ENCODE measurements around the gene ASCC1. TPM values are rescaled to one million over a fixed set of nuclear protein-coding genes. Genes with fewer than 3 reads are reported as not detected.
"Not testable (repeated sequence)": the region's sequence is repeated elsewhere in the genome, so short reads cannot be mapped to it uniquely, and the experiment has no call there.

The ASCC1 gene
- polyA plus RNA-seq, 1 donor (not counting 4 experiments of a cell fraction or from before 2014, with no cell fraction given): 32.9 TPM

DNA sequence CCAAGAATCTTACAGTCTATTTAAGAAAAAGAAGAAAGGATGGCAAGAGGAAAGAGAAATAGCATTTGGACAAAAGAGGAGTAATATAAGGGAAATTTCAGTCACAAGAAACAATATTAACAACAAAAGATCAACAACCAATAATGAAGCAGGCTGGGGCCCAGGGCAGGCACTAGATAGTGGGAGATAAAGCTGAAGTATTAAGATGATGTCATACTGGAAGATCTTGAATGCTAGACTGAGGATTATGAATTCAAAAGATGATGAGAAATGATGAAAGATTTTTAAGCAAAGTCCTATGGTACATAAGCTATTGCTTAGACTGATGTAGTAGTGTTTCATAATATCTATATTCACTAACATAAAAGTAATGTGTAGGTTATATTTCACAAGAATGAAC lies 75.9 kb downstream of the ASCC1 start:
- H3K4me3 ChIP-seq (ENCODE audit: control insufficient read depth in 2 of 3, extremely low read depth in 1 of 3, insufficient read depth in 2 of 3, low read depth in 1 of 3, low read length in 3 of 3): no peak overlapping the region
- H3K36me3 ChIP-seq (ENCODE audit: control insufficient read depth in 2 of 2, extremely low read depth in 1 of 2, insufficient read depth in 2 of 2, low read length in 2 of 2): no peaks in the 10 kb centered on the region
- no peaks in the 10 kb centered on the region for H3K27me3 ChIP-seq (ENCODE audit: control insufficient read depth, extremely low read depth, insufficient read depth, low read length)
- no peaks in the 10 kb centered on the region for H3K9me3 ChIP-seq (ENCODE audit: control insufficient read depth, low read depth, low read length)
- H3K9ac ChIP-seq (ENCODE audit: control insufficient read depth, extremely low read depth, insufficient read depth, low read length): no peak overlapping the region
- no peaks in the 10 kb centered on the region for H3K4me1 ChIP-seq (ENCODE audit: control insufficient read depth, extremely low read depth, insufficient read depth, low read length)
- H3K9me1 ChIP-seq (ENCODE audit: control insufficient read depth, extremely low read depth, insufficient read depth, low read length): no peaks in the 10 kb centered on the region
- H2AFZ ChIP-seq (ENCODE audit: control insufficient read depth, low read length): no peak overlapping the region
- H4K20me1 ChIP-seq (ENCODE audit: control insufficient read depth, extremely low read depth, insufficient read depth, low read length): no peaks in the 10 kb centered on the region
- no peak overlapping the region for H3K27ac ChIP-seq (ENCODE audit: control insufficient read depth, insufficient read depth, low read length)
- dilution Hi-C loops (cut with MboI; ENCODE audit: extremely low pct_ligation_motif_present, low sequenced_read_pairs): no loop called here
- FAIRE-seq (no peak), DNase-seq (ENCODE audit: low read depth, low spot score) (no peak)
- no peaks in the 10 kb centered on the region for H3K79me2 ChIP-seq (ENCODE audit: control insufficient read depth, insufficient read depth, low read length)
- TF ChIP-seq, protein P1, sequence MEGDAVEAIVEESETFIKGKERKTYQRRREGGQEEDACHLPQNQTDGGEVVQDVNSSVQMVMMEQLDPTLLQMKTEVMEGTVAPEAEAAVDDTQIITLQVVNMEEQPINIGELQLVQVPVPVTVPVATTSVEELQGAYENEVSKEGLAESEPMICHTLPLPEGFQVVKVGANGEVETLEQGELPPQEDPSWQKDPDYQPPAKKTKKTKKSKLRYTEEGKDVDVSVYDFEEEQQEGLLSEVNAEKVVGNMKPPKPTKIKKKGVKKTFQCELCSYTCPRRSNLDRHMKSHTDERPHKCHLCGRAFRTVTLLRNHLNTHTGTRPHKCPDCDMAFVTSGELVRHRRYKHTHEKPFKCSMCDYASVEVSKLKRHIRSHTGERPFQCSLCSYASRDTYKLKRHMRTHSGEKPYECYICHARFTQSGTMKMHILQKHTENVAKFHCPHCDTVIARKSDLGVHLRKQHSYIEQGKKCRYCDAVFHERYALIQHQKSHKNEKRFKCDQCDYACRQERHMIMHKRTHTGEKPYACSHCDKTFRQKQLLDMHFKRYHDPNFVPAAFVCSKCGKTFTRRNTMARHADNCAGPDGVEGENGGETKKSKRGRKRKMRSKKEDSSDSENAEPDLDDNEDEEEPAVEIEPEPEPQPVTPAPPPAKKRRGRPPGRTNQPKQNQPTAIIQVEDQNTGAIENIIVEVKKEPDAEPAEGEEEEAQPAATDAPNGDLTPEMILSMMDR (optimal IDR thresholded peaks at IDR 0.05 in 1 of 3, IDR thresholded peaks at IDR 0.05 in 1 of 3, conservative IDR thresholded peaks at IDR 0.05 in 1 of 3; ENCODE audit: extremely low read depth in 1 of 3, insufficient read depth in 2 of 3, low read length in 3 of 3): no peak
- TF ChIP-seq EZH2 (IDR thresholded peaks at IDR 0.05; ENCODE audit: low read length): no peak
- no peak overlapping the region for H3K4me2 ChIP-seq (ENCODE audit: control insufficient read depth, extremely low read depth, insufficient read depth, low read depth, low read length)

DNA sequence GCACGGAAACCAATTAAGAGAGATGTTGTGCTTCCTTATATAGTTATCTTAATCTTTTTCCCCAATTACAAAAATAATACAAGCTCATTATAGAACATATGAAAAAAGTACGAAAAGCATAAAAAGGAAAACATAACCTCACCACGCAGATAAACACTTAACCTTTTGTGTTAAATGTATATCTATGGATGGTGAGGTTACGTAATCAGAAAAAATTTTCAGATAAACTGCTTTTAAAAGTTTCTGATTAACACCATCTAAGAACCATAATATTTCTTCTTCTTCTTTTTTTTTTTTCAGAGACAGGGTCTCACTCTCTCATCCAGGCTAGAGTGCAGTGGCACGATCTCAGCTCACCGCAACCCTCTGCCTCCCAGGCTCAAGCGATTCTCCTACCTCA lies 78.5 kb downstream of the ASCC1 start:
- dilution Hi-C loops (cut with MboI; ENCODE audit: extremely low pct_ligation_motif_present, low sequenced_read_pairs): no loop called here
- H3K79me2 ChIP-seq (ENCODE audit: control insufficient read depth, insufficient read depth, low read length): no peaks in the 10 kb centered on the region
- H4K20me1 ChIP-seq (ENCODE audit: control insufficient read depth, extremely low read depth, insufficient read depth, low read length): no peaks in the 10 kb centered on the region
- no peak overlapping the region for H3K4me2 ChIP-seq (ENCODE audit: control insufficient read depth, extremely low read depth, insufficient read depth, low read depth, low read length)
- H3K9me3 ChIP-seq (ENCODE audit: control insufficient read depth, low read depth, low read length): no peaks in the 10 kb centered on the region
- H3K9me1 ChIP-seq (ENCODE audit: control insufficient read depth, extremely low read depth, insufficient read depth, low read length): no peaks in the 10 kb centered on the region
- no peaks in the 10 kb centered on the region for H3K4me1 ChIP-seq (ENCODE audit: control insufficient read depth, extremely low read depth, insufficient read depth, low read length)
- H3K27ac ChIP-seq (ENCODE audit: control insufficient read depth, insufficient read depth, low read length): no peak overlapping the region
- DNase-seq (ENCODE audit: low read depth, low spot score) (no peak), FAIRE-seq (no peak)
- no peak overlapping the region for H3K4me3 ChIP-seq (ENCODE audit: control insufficient read depth in 2 of 3, extremely low read depth in 1 of 3, insufficient read depth in 2 of 3, low read depth in 1 of 3, low read length in 3 of 3)
- no peaks in the 10 kb centered on the region for H3K27me3 ChIP-seq (ENCODE audit: control insufficient read depth, extremely low read depth, insufficient read depth, low read length)
- H2AFZ ChIP-seq (ENCODE audit: control insufficient read depth, low read length): no peak overlapping the region
- H3K9ac ChIP-seq (ENCODE audit: control insufficient read depth, extremely low read depth, insufficient read depth, low read length): no peak overlapping the region
- no peaks in the 10 kb centered on the region for H3K36me3 ChIP-seq (ENCODE audit: control insufficient read depth in 2 of 2, extremely low read depth in 1 of 2, insufficient read depth in 2 of 2, low read length in 2 of 2)
- TF ChIP-seq, protein P1 (optimal IDR thresholded peaks at IDR 0.05 in 1 of 3, IDR thresholded peaks at IDR 0.05 in 1 of 3, conservative IDR thresholded peaks at IDR 0.05 in 1 of 3; ENCODE audit: extremely low read depth in 1 of 3, insufficient read depth in 2 of 3, low read length in 3 of 3): no peak
- no peak for TF ChIP-seq EZH2 (IDR thresholded peaks at IDR 0.05; ENCODE audit: low read length)

DNA sequence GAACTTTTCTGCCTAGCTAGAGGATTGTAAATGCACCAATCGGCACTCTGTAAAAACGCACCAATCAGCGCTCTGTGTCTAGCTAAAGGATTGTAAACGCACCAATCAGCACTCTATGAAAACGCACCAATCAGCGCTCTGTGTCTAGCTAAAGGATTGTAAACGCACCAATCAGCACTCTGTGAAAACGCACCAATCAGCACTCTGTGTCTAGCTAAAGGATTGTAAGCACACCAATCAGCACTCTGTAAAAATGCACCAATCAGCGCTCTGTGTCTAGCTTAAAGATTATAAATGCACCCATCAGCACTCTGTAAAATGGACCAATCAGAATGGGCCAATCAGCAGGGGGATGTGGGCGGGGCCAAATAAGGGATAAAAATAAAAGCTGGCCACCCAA lies 79.9 kb downstream of the ASCC1 start:
- FAIRE-seq; dilution Hi-C loops (cut with MboI; ENCODE audit: extremely low pct_ligation_motif_present, low sequenced_read_pairs); H3K27ac ChIP-seq (ENCODE audit: control insufficient read depth, insufficient read depth, low read length): not testable (repeated sequence)

More for the DNA sequence above, 79.9 kb downstream of the ASCC1 start:
- not testable (repeated sequence) for H3K4me2 ChIP-seq (ENCODE audit: control insufficient read depth, extremely low read depth, insufficient read depth, low read depth, low read length); H3K79me2 ChIP-seq (ENCODE audit: control insufficient read depth, insufficient read depth, low read length); H2AFZ ChIP-seq (ENCODE audit: control insufficient read depth, low read length); H3K4me1 ChIP-seq (ENCODE audit: control insufficient read depth, extremely low read depth, insufficient read depth, low read length); H3K9ac ChIP-seq (ENCODE audit: control insufficient read depth, extremely low read depth, insufficient read depth, low read length); H3K27me3 ChIP-seq (ENCODE audit: control insufficient read depth, extremely low read depth, insufficient read depth, low read length); H3K4me3 ChIP-seq (ENCODE audit: control insufficient read depth in 2 of 3, extremely low read depth in 1 of 3, insufficient read depth in 2 of 3, low read depth in 1 of 3, low read length in 3 of 3); H3K36me3 ChIP-seq (ENCODE audit: control insufficient read depth in 2 of 2, extremely low read depth in 1 of 2, insufficient read depth in 2 of 2, low read length in 2 of 2); H3K9me3 ChIP-seq (ENCODE audit: control insufficient read depth, low read depth, low read length); DNase-seq (ENCODE audit: low read depth, low spot score); H4K20me1 ChIP-seq (ENCODE audit: control insufficient read depth, extremely low read depth, insufficient read depth, low read length); H3K9me1 ChIP-seq (ENCODE audit: control insufficient read depth, extremely low read depth, insufficient read depth, low read length)

Data from keratinocyte (primary cell).